GM19452 (cell line): ENCODE measurements around the gene ARSI.
"Not testable (repeated sequence)": the region's sequence is repeated elsewhere in the genome, so short reads cannot be mapped to it uniquely, and the experiment has no call there.

ENCODE experiments used
- ATAC-seq: cut with Tn5 transposase; IDR thresholded peaks from one replicate; pipeline ENCODE4 v1.9.1; 2021; ENCODE audit not compliant: unreplicated experiment

Gene ARSI

DNA sequence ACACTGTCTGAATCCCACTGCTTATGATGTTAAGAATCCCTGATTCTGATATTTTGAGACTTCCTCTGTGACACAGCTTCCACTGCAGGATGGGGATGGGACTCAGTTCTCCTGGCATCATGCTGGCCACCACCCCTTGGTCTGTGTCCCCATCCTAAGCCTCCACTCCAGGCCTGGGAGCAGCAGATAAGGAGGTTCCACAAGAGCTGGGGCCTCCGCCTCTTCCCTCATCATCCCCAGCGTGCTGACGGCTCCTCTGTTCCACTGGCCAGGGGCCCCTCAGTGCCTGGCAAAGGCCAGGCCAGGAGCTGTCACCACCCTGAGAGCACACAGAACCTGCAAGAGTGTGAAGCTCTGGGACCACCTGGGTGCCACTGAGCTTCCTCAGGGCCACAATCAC lies 53.8 kb downstream of the ARSI start:
- ATAC-seq: no peak

DNA sequence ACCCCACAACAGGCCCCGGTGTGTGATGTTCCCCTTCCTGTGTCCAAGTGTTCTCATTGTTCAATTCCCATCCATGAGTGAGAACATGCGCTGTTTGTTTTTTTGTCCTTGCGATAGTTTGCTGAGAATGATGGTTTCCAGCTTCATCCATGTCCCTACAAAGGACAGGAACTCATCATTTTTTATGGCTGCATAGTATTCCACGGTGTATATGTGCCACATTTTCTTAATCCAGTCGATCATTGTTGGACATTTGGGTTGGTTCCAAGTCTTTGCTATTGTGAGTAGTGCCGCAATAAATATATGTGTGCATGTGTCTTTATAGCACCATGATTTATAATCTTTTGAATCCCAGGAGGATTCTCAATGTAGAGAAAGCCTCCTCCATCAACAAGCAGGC lies 54.2 kb downstream of the ARSI start:
- ATAC-seq: not testable (repeated sequence)

DNA sequence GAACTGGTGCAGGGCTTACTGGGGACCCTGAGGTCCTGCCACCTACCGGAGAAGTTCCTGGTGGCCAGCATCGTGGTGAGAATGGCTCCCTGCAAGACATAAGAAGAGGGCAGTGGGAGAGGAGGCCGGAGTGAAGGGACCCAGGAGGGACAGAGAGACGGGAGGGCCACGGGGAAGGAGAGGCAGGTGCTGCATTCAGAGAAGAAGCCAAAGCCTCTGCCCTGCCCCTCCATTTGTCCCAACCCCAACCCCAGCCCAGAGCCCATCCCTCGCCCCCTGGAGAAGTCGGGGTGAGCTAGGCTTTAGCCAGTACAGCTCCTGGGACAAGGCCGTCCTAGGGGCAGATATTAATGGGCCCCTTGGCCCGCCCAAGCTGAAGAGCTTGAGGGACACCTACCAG lies 55.0 kb downstream of the ARSI start:
- no peak for ATAC-seq

DNA sequence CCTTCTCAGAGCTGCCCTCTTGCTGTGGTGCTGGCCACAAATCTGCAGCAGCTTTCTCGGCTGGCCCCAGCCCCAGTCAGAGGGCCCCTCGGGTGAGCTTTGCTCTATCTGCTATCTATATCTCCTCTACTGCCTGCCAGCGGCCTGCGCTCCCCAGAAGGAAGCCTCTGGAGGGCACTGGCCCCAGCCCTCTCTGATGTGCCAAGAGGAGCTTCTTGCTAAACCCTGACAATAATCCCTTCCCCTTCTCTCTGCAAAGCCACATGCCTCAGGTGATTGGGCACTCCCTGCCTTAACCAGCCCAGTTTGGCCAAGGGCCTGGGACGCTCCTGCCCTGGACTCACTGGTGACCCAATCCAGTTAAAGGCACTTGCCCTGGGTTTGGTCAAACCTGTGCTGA lies 55.9 kb downstream of the ARSI start:
- ATAC-seq: no peak

DNA sequence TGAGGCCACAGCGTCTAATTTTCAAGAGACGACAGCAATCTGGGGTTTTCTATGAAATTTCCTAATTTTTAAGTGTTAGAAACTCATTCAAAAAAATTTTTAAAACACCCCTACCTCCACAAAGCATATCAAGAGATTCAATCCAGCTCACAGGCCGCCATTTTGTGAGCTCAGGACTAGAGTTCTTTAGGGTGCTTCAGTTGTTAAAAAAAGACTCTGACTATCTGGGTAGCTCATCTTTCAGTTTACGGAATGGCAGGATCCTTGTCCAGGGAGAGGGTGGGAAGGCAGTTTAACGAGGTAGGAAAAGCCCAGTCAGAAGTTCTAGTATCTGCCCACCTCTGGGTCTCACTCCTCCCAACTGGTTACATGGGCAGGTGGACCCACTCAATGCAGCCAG lies 56.3 kb downstream of the ARSI start:
- no peak for ATAC-seq
